H1 (cell line): ENCODE data around the gene GJA5. TPM values are rescaled to one million over a fixed set of nuclear protein-coding genes. Genes with fewer than 3 reads are reported as not detected.

ENCODE experiments used
- CTCF ChIA-PET: fragments of 300-600 bp; sonication (Branson Sonifier 250); formaldehyde crosslinking; loops from one replicate; lab custom pipeline; 2021; ENCODE audit not compliant: partially characterized antibody; lab: Charles Lee
- POLR2A ChIA-PET: fragments of 300-600 bp; sonication (Branson Sonifier 250); formaldehyde crosslinking; loops from one replicate; lab custom pipeline; 2021; ENCODE audit warnings: inconsistent platforms; ENCODE audit not compliant: partially characterized antibody; lab: Charles Lee
- DNase-seq, 2 experiments: peaks; one replicate each; pipeline versions ENCODE4 v3.0.0 to v3.0.0-alpha.2; 2010 to 2022; ENCODE audit warnings: low spot score in 2 of 2, low read depth in 1 of 2, mixed read lengths in 1 of 2
- FAIRE-seq: peaks from 2 replicates; lab custom pipeline; 2011; peaks lifted over from hg19 to GRCh38; lab: Jason Lieb, UNC
- H2AFZ ChIP-seq: 2 replicates; pipeline ENCODE4 v1.8.1; 2012; ENCODE audit warnings: low read length, inconsistent platforms
- H2AK5ac ChIP-seq: 2 replicates; pipeline ENCODE4 v1.6.1; 2013; ENCODE audit warnings: low read depth, low read length
- H2BK120ac ChIP-seq: replicated peaks from 2 replicates; pipeline ENCODE3; 2013; ENCODE audit warnings: low read depth, low read length, inconsistent platforms
- H2BK12ac ChIP-seq: 2 replicates; pipeline ENCODE4 v1.6.1; 2013; ENCODE audit warnings: low read depth, low read length
- H2BK15ac ChIP-seq: 2 replicates; pipeline ENCODE4 v1.6.1; 2013; ENCODE audit warnings: low read length
- H2BK20ac ChIP-seq: 2 replicates; pipeline ENCODE4 v1.6.1; 2013; ENCODE audit warnings: low read length
- H2BK5ac ChIP-seq: 2 replicates; pipeline ENCODE4 v1.6.1; 2013; ENCODE audit warnings: low read depth, low read length
- H3K14ac ChIP-seq: 2 replicates; pipeline ENCODE4 v1.6.1; 2013; ENCODE audit warnings: inconsistent platforms; ENCODE audit not compliant: insufficient read length
- H3K18ac ChIP-seq: 2 replicates; pipeline ENCODE4 v1.6.1; 2013; ENCODE audit warnings: low read length; ENCODE audit errors: extremely low read depth
- H3K23ac ChIP-seq: 2 replicates; pipeline ENCODE4 v1.6.1; 2013; ENCODE audit warnings: inconsistent platforms; ENCODE audit not compliant: insufficient read length
- H3K23me2 ChIP-seq: 2 replicates; pipeline ENCODE4 v1.6.1; 2013; ENCODE audit warnings: low read depth, low read length
- H3K27ac ChIP-seq: 2 replicates; pipeline ENCODE4 v1.6.1; 2011; ENCODE audit warnings: low read depth, low read length, inconsistent platforms
- H3K27me3 ChIP-seq, 4 experiments: replicated peaks in 1 of 4; 1 replicate in 1 of 4; 2 replicates in 3 of 4; pipeline versions ENCODE4 v1.6.1 to v1.8.1; 2011 to 2013; ENCODE audit warnings: low read length in 3 of 4, mild to moderate bottlenecking in 3 of 4, inconsistent platforms in 2 of 4, mixed read lengths in 2 of 4, moderate library complexity in 1 of 4; ENCODE audit not compliant: control insufficient read depth in 3 of 4, insufficient read depth in 3 of 4; ENCODE audit errors: extremely low read depth in 1 of 4
- H3K36me3 ChIP-seq, 4 experiments: 2 replicates each; pipeline versions ENCODE4 v1.6.1 to v1.8.1; 2011 to 2013; ENCODE audit warnings: mild to moderate bottlenecking in 4 of 4, low read length in 3 of 4, moderate library complexity in 2 of 4, control low read depth in 1 of 4, inconsistent platforms in 1 of 4; ENCODE audit not compliant: insufficient read depth in 4 of 4, control insufficient read depth in 2 of 4
- H3K4ac ChIP-seq: replicated peaks from 2 replicates; pipeline ENCODE3; 2013; ENCODE audit warnings: low read length, low read depth, mixed read lengths, inconsistent platforms; ENCODE audit not compliant: insufficient read length
- H3K4me1 ChIP-seq, 4 experiments: replicated peaks in 1 of 4; 1 replicate in 1 of 4; 2 replicates in 3 of 4; pipeline versions ENCODE4 v1.6.1 to v1.8.1; 2011 to 2013; ENCODE audit warnings: low read length in 3 of 4, inconsistent platforms in 2 of 4, mixed read lengths in 1 of 4; ENCODE audit not compliant: insufficient read depth in 4 of 4, control insufficient read depth in 3 of 4
- H3K4me2 ChIP-seq, 2 experiments: 2 replicates each; pipeline versions ENCODE4 v1.6.1 to v1.8.1; 2011 to 2013; ENCODE audit warnings: low read depth in 2 of 2, low read length in 2 of 2, control low read depth in 1 of 2, inconsistent platforms in 1 of 2, mild to moderate bottlenecking in 1 of 2; ENCODE audit not compliant: insufficient read depth in 1 of 2
- H3K4me3 ChIP-seq, 4 experiments: fragments of 200-600, 300-600 bp in 1 of 4; sonication (generic), shearing (Covaris generic), sonication (Bioruptor Twin) in 1 of 4; 2 replicates each; pipeline versions ENCODE4 v1.5.1 to v1.8.1; 2011 to 2016; ENCODE audit warnings: low read length in 4 of 4, low read depth in 3 of 4, control low read depth in 2 of 4, inconsistent platforms in 2 of 4, mild to moderate bottlenecking in 2 of 4, mixed read lengths in 1 of 4, moderate library complexity in 1 of 4; ENCODE audit not compliant: insufficient read depth in 2 of 4; ENCODE audit errors: extremely low read depth in 1 of 4
- H3K56ac ChIP-seq: replicated peaks from 2 replicates; pipeline ENCODE3; 2013; ENCODE audit warnings: low read depth, mild to moderate bottlenecking, mixed read lengths, low read length, inconsistent platforms; ENCODE audit not compliant: insufficient read length
- H3K79me1 ChIP-seq: 2 replicates; pipeline ENCODE4 v1.6.1; 2013; ENCODE audit warnings: low read depth, low read length, control low read depth
- H3K79me2 ChIP-seq, 2 experiments: 2 replicates each; pipeline versions ENCODE4 v1.6.1 to v1.8.1; 2012 to 2013; ENCODE audit warnings: low read length in 2 of 2, mild to moderate bottlenecking in 2 of 2, inconsistent platforms in 1 of 2; ENCODE audit not compliant: insufficient read depth in 2 of 2, control insufficient read depth in 1 of 2
- H3K9ac ChIP-seq, 4 experiments: replicated peaks in 1 of 4; 1 replicate in 1 of 4; 2 replicates in 3 of 4; pipeline versions ENCODE4 v1.6.1 to v1.8.1; 2011 to 2013; ENCODE audit warnings: low read depth in 3 of 4, low read length in 3 of 4, control low read depth in 2 of 4, mild to moderate bottlenecking in 2 of 4, moderate library complexity in 2 of 4, inconsistent platforms in 1 of 4; ENCODE audit errors: extremely low read depth in 1 of 4
- H3K9me3 ChIP-seq, 2 experiments: 2 replicates each; pipeline versions ENCODE4 v1.6.1 to v1.8.1; 2012 to 2013; ENCODE audit warnings: mild to moderate bottlenecking in 2 of 2, moderate library complexity in 2 of 2, control low read depth in 1 of 2, inconsistent platforms in 1 of 2, low read depth in 1 of 2, low read length in 1 of 2, mixed read lengths in 1 of 2; ENCODE audit not compliant: insufficient read depth in 2 of 2
- H4K20me1 ChIP-seq, 2 experiments: replicated peaks in 1 of 2; 2 replicates each; pipeline versions ENCODE3 to v1.8.1; 2011 to 2013; ENCODE audit warnings: inconsistent platforms in 2 of 2, low read length in 2 of 2, mild to moderate bottlenecking in 1 of 2; ENCODE audit not compliant: insufficient read depth in 2 of 2, control insufficient read depth in 1 of 2
- H4K5ac ChIP-seq: 2 replicates; pipeline ENCODE4 v1.6.1; 2013; ENCODE audit warnings: low read length, low read depth, mixed read lengths, inconsistent platforms; ENCODE audit not compliant: insufficient read length
- H4K8ac ChIP-seq: 2 replicates; pipeline ENCODE4 v1.8.0; 2013; ENCODE audit warnings: mild to moderate bottlenecking, moderate library complexity, low read length, inconsistent platforms; ENCODE audit not compliant: insufficient read depth; ENCODE audit errors: extremely low read depth
- H4K91ac ChIP-seq: replicated peaks from 2 replicates; pipeline ENCODE3; 2013; ENCODE audit warnings: low read length, mixed read lengths, inconsistent platforms; ENCODE audit not compliant: insufficient read length
- JUND ChIP-seq: IDR thresholded peaks from 2 replicates; pipeline ENCODE4 v1.6.1; 2011; ENCODE audit warnings: mild to moderate bottlenecking, improper control_type of control experiment, low read length
- TAF7 ChIP-seq: optimal IDR thresholded peaks from 2 replicates; pipeline ENCODE3; 2011; ENCODE audit warnings: low read depth, mild to moderate bottlenecking, inconsistent platforms, low read length, moderate library complexity, borderline replicate concordance
- YY1 ChIP-seq: IDR thresholded peaks from 2 replicates; pipeline ENCODE4 v1.6.1; 2011; ENCODE audit warnings: low read depth, mild to moderate bottlenecking, low read length
- ZNF274 ChIP-seq: IDR thresholded peaks from 2 replicates; pipeline ENCODE4 v1.7.0; 2012; ENCODE audit warnings: low read length, borderline replicate concordance; ENCODE audit errors: extremely low read depth
- WGBS, 2 experiments: shearing (Covaris generic) in 1 of 2; methylation state at CpG; one replicate each; pipeline versions ENCODE4 v1.1.6 to v1.1.7; 2013 to 2015; ENCODE audit warnings: low lambda C conversion rate in 2 of 2, mixed read lengths in 2 of 2, inconsistent platforms in 1 of 2, low coverage in 1 of 2, missing lambda C conversion rate in 1 of 2; ENCODE audit not compliant: insufficient replicate concordance in 2 of 2, insufficient coverage in 1 of 2, insufficient read length in 1 of 2; ENCODE audit errors: extremely low coverage in 1 of 2, missing lambda C conversion rate in 1 of 2; 5-methylcytosine and 5-hydroxymethylcytosine counted together
- polyA plus RNA-seq, 7 experiments: library from polyadenylated mRNA; depleted of rRNA in 3 of 7; stranded (reverse) in 5 of 7; unstranded in 2 of 7; fragments of >200 nt in 5 of 7; fragments of 200-250 nt in 2 of 7; gene quantifications; 1 replicate in 5 of 7; 2 replicates in 1 of 7; 4 replicates in 1 of 7; pipeline versions ENCODE4 v1.2.1 to v1.2.3, GENCODE V29; 2011 to 2013; ENCODE audit warnings: missing spikeins in 2 of 7, mixed read lengths in 2 of 7
- total RNA-seq: library from RNA; stranded (reverse); fragmentation: NEBNext Ultra II Directional; extraction: Animal tissue kit (Norgen Biotek cat#: 25700); gene quantifications from 2 replicates; pipeline ENCODE4 v1.2.1, GENCODE V29; 2021
- TF ChIP-seq, protein P1 (sequence below): IDR thresholded peaks from 2 replicates; pipeline ENCODE4 v1.6.1; 2011; ENCODE audit warnings: low read depth, mild to moderate bottlenecking, low read length; ENCODE audit not compliant: insufficient read depth

The GJA5 gene
- total and polyA plus RNA-seq, 2 of the 8 experiments (the other 6 are each of a cell fraction or from before 2014, with no cell fraction given): 1.2 to 2.7 TPM

- H3K23ac ChIP-seq: no peak overlapping the region
- H3K27ac ChIP-seq: no peak overlapping the region
- no peak overlapping the region for H4K5ac ChIP-seq
- H2AK5ac ChIP-seq: no peak overlapping the region
- TF ChIP-seq JUND: no peak
- TF ChIP-seq TAF7: no peak
- TF ChIP-seq YY1: no peak
- no peak for TF ChIP-seq ZNF274
- TF ChIP-seq, protein P1, sequence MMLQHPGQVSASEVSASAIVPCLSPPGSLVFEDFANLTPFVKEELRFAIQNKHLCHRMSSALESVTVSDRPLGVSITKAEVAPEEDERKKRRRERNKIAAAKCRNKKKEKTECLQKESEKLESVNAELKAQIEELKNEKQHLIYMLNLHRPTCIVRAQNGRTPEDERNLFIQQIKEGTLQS: no peak
- DNase-seq (no peak), FAIRE-seq (no peak)
- no peak overlapping the region for H3K56ac ChIP-seq
- POLR2A ChIA-PET: no interaction called here
- no peak overlapping the region for H4K91ac ChIP-seq
- no peak overlapping the region for H3K4ac ChIP-seq
- H3K79me1 ChIP-seq: no peaks in the 10 kb centered on the region
- H3K4me2 ChIP-seq: no peak overlapping the region
- no peak overlapping the region for H2BK12ac ChIP-seq
- H2BK120ac ChIP-seq: no peak overlapping the region
- H3K14ac ChIP-seq: no peak overlapping the region
- 79% methylated on average over 2 of the region's 2 CpGs; no CpG with 5 or more reads in 1 of the 2 experiments for WGBS, 2 experiments
- no peaks in the 10 kb centered on the region for H3K36me3 ChIP-seq
- no peak overlapping the region for H2BK20ac ChIP-seq
- no peak overlapping the region; the same call in 1 of the 2 replicates for H2AFZ ChIP-seq
- H4K20me1 ChIP-seq: no peaks in the 10 kb centered on the region
- H2BK15ac ChIP-seq: no peak overlapping the region
- H3K79me2 ChIP-seq: no peaks in the 10 kb centered on the region
- peaks cover 8 to 11% of the 10 kb centered on the region in 2 experiments; a peak in 2 of 4 replicates for H3K9me3 ChIP-seq
- H4K8ac ChIP-seq: no peak overlapping the region
- H3K4me1 ChIP-seq: peaks cover 4 to 9% (median 7%) of the 10 kb centered on the region in 4 experiments
- no peak overlapping the region for H3K9ac ChIP-seq
- 0 out of 2 replicates have a peak overlapping the region, but pooled peaks have one; percentile 19 for H2BK5ac ChIP-seq
- CTCF ChIA-PET: interaction anchor here (0.7 to 8.5 kb wide), 9 partner anchors 11 to 181 kb away, joined by 3 to 206 read pairs (median 7); partner anchors contain the start of gene GJA8
- H3K4me3 ChIP-seq: no peak overlapping the region
- H3K18ac ChIP-seq: no peak overlapping the region
- H3K27me3 ChIP-seq: no peaks in the 10 kb centered on the region; a peak in 1 of 7 replicates
- no peaks in the 10 kb centered on the region for H3K23me2 ChIP-seq
Observed at GRCh38 chr1:147722124-147722523, 38.3 kb downstream of the GJA5 start.
